SU-DHL-6 (cell line): ENCODE results near the gene GFPT2.

Experiments
- H2AFZ ChIP-seq: fragments of 200-600 bp; sonication (generic); 2 replicates; pipeline ENCODE4 v1.6.1; 2014; ENCODE audit warnings: low read depth, mild to moderate bottlenecking, moderate library complexity, mixed read lengths, antibody characterized with exemption, low read length; ENCODE audit not compliant: severe bottlenecking
- H3F3A ChIP-seq: fragments of 200-600 bp; shearing (Covaris generic); 2 replicates; pipeline ENCODE4 v1.6.0; 2016; ENCODE audit warnings: antibody characterized with exemption, mild to moderate bottlenecking; ENCODE audit not compliant: insufficient read depth
- H3K27ac ChIP-seq: fragments of 200-600 bp; sonication (generic); 2 replicates; pipeline ENCODE4 v1.5.1; 2016; ENCODE audit warnings: low read depth, mild to moderate bottlenecking, low read length, moderate library complexity, mixed read lengths
- H3K27me3 ChIP-seq: fragments of 200-600 bp; sonication (generic), shearing (Covaris generic); 2 replicates; pipeline ENCODE4 v1.6.0; 2014; ENCODE audit warnings: mild to moderate bottlenecking, low read length
- H3K36me3 ChIP-seq: fragments of 200-600 bp; sonication (generic); 2 replicates; pipeline ENCODE4 v1.6.1; 2014; ENCODE audit warnings: mild to moderate bottlenecking, low read length, mixed read lengths
- H3K4me2 ChIP-seq: fragments of 300-600, 200-600 bp; shearing (Covaris generic), sonication (generic); 2 replicates; pipeline ENCODE4 v1.6.0; 2014; ENCODE audit warnings: low read length, low read depth, mild to moderate bottlenecking; ENCODE audit not compliant: poor library complexity, severe bottlenecking
- H3K4me3 ChIP-seq: fragments of 200-600 bp; sonication (generic); 2 replicates; pipeline ENCODE4 v1.5.1; 2014; ENCODE audit warnings: antibody characterized with exemption, low read length, mild to moderate bottlenecking, mixed read lengths; ENCODE audit not compliant: insufficient read depth, poor library complexity, severe bottlenecking
- H3K79me2 ChIP-seq: fragments of 200-600 bp; sonication (generic); 2 replicates; pipeline ENCODE4 v1.6.1; 2014; ENCODE audit warnings: mild to moderate bottlenecking, low read length, moderate library complexity; ENCODE audit not compliant: insufficient read depth
- H3K9ac ChIP-seq: fragments of 200-600 bp; sonication (generic); 2 replicates; pipeline ENCODE4 v1.7.0; 2014; ENCODE audit warnings: mild to moderate bottlenecking, low read length
- H3K9me2 ChIP-seq: fragments of 200-600 bp; sonication (generic); replicated peaks from 2 replicates; pipeline ENCODE4 v1.6.1; 2014; ENCODE audit warnings: low read length; ENCODE audit not compliant: insufficient read depth
- H3K9me3 ChIP-seq: fragments of 200-600 bp; sonication (generic); 2 replicates; pipeline ENCODE4 v1.6.1; 2014; ENCODE audit warnings: low read length, mixed read lengths; ENCODE audit not compliant: insufficient read depth
- H4K20me1 ChIP-seq: fragments of 200-600 bp; sonication (generic); 2 replicates; pipeline ENCODE4 v1.6.1; 2014; ENCODE audit warnings: low read depth, mild to moderate bottlenecking, antibody characterized with exemption, low read length, moderate library complexity, mixed read lengths
- EZH2phosphoT487 ChIP-seq: fragments of 200-600 bp; sonication (generic), shearing (Covaris generic); conservative IDR thresholded peaks from 2 replicates; pipeline ENCODE4 v1.6.1; 2018; ENCODE audit warnings: mild to moderate bottlenecking, antibody characterized with exemption, low read length, moderate library complexity, mixed read lengths
- TF ChIP-seq, protein P1 (sequence below): fragments of 200-600 bp; sonication (generic); IDR thresholded peaks from one replicate; pipeline ENCODE4 v1.5.1; 2017; ENCODE audit warnings: antibody characterized with exemption, mild to moderate bottlenecking, low read length, moderate library complexity; ENCODE audit not compliant: insufficient read depth, poor library complexity, severe bottlenecking

The GFPT2 gene

DNA sequence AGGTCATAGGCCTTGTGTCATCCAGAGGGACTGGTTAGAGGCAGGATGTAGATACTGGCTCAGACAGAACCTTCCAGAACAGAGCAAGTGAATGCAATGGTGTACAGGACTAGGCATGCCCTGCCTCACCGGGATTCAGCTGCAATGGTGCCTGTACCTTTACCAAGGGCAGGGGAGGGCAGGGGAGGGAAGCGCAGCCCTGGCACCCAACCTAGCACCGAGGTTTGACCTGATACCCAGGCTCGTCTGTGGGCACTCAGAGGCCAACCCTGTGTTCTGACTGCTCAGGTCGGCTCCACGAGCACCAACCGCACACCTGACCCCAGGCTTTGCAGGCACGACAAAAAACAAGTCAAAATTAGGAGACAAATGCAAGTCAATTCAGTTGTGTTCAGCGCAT, 47.3 kb upstream of the GFPT2 start:
- H3K4me2 ChIP-seq: no peak overlapping the region
- H3K9me3 ChIP-seq: no peaks in the 10 kb centered on the region
- no peaks in the 10 kb centered on the region for H3K27me3 ChIP-seq
- H2AFZ ChIP-seq: no peak overlapping the region
- no peak overlapping the region for H3K27ac ChIP-seq
- no peaks in the 10 kb centered on the region for H3K36me3 ChIP-seq
- TF ChIP-seq, protein P1, sequence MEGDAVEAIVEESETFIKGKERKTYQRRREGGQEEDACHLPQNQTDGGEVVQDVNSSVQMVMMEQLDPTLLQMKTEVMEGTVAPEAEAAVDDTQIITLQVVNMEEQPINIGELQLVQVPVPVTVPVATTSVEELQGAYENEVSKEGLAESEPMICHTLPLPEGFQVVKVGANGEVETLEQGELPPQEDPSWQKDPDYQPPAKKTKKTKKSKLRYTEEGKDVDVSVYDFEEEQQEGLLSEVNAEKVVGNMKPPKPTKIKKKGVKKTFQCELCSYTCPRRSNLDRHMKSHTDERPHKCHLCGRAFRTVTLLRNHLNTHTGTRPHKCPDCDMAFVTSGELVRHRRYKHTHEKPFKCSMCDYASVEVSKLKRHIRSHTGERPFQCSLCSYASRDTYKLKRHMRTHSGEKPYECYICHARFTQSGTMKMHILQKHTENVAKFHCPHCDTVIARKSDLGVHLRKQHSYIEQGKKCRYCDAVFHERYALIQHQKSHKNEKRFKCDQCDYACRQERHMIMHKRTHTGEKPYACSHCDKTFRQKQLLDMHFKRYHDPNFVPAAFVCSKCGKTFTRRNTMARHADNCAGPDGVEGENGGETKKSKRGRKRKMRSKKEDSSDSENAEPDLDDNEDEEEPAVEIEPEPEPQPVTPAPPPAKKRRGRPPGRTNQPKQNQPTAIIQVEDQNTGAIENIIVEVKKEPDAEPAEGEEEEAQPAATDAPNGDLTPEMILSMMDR: no peak
- no peak for TF ChIP-seq EZH2phosphoT487
- H3K79me2 ChIP-seq: no peaks in the 10 kb centered on the region
- H4K20me1 ChIP-seq: no peaks in the 10 kb centered on the region
- no peak overlapping the region for H3K4me3 ChIP-seq
- no peaks in the 10 kb centered on the region for H3K9me2 ChIP-seq
- H3K9ac ChIP-seq: no peak overlapping the region
- H3F3A ChIP-seq: no peaks in the 10 kb centered on the region

DNA sequence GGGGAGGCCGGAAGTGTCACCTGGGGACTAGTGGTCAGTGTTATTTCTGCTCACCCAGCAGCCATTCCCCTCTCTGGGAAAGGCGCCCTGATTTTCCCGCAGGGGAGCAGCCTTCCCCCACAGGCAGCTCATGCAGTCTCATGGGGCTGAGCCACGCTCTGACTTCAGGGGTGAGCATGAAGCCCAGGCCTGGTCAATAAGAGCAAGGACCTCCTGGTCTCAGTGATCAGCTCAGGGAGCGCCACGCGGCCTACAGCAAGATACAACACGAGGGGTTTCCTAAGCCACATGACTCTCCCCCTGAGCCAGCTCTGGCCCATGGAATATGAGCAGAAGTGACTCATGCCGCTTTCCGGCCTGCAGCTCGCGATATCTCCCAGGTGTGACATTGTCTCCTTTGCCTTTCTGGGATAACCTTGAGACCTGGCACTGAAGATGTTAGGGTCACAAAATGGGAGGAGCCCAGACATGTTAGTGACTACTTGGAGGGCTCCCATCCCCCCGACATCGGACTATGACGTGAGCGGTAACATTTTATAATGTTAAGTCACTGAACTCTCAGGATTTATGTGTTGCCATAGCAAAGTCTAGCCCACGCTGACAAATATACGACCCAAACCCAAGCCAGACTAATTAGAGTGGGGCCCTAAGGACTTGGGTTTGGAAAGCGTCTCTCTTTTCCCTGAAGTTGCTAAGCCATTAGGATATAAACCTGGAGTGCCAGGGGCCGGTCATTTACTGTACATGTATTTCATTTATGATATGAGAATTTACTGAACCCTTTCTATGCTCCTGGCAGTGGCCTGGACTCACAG, 46.5 kb upstream of the GFPT2 start:
- H2AFZ ChIP-seq: no peak overlapping the region

DNA sequence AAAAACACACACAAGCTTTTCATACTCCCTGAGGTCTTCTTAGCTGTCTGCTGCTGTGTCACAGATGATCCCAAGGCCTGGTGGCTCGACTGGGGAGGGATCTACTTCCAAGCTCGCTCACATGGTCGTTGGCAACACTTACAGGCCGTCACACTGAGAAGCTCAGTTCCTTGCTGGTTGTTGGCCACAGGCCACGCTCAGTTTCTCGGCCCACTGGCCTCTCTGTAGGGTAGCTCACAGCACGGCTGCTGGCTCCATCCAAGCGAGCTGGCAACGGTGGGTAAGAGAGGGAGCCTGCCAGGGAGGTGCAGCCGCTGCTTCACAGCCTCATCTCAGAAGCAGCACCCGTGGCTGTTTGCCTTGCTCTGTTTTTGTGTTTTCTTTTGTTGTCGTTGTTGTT, 43.8 kb upstream of the GFPT2 start:
- Histone ChIP-seq H3K79me2 (no peaks in the 10 kb centered on the region), H3K4me3 (no peak overlapping the region), H3F3A (no peaks in the 10 kb centered on the region), H4K20me1 (no peaks in the 10 kb centered on the region), H3K9me2 (no peaks in the 10 kb centered on the region), H3K4me2 (no peak overlapping the region), H3K9me3 (no peaks in the 10 kb centered on the region), H2AFZ (no peak overlapping the region), H3K9ac (no peak overlapping the region), H3K27ac (no peak overlapping the region), H3K27me3 (no peaks in the 10 kb centered on the region), H3K36me3 (no peaks in the 10 kb centered on the region)
- no peak for TF ChIP-seq EZH2phosphoT487
- TF ChIP-seq, protein P1: no peak

More for the DNA sequence above, 46.5 kb upstream of the GFPT2 start:
- no peak overlapping the region for H3K27ac ChIP-seq
- H3F3A ChIP-seq: no peaks in the 10 kb centered on the region
- H3K27me3 ChIP-seq: no peaks in the 10 kb centered on the region
- H4K20me1 ChIP-seq: no peaks in the 10 kb centered on the region
- H3K4me2 ChIP-seq: no peak overlapping the region
- no peak overlapping the region for H3K4me3 ChIP-seq
- H3K9ac ChIP-seq: no peak overlapping the region
- TF ChIP-seq, protein P1: no peak
- H3K79me2 ChIP-seq: no peaks in the 10 kb centered on the region
- H3K36me3 ChIP-seq: no peaks in the 10 kb centered on the region
- no peaks in the 10 kb centered on the region for H3K9me3 ChIP-seq
- H3K9me2 ChIP-seq: no peaks in the 10 kb centered on the region
